ENCODE measurements around the gene SULT1E1. TPM values are rescaled to one million over a fixed set of nuclear protein-coding genes. Genes with fewer than 3 reads are reported as not detected.

SULT1E1 gene
- total and polyA plus RNA-seq, 2 of the 8 experiments (the other 6 are each of a cell fraction or from before 2014, with no cell fraction given): not detected

- Histone ChIP-seq H3K4me1 (replicated peaks in 1 of 4; ENCODE audit: control insufficient read depth in 3 of 4, insufficient read depth in 4 of 4, low read length in 3 of 4) (peaks cover 0 to 3% (median 0%) of the 10 kb centered on the region in 4 experiments; a peak in 2 of 7 replicates), H3K36me3 (ENCODE audit: control insufficient read depth in 2 of 4, insufficient read depth in 4 of 4, low read length in 3 of 4) (no peaks in the 10 kb centered on the region), H3K23ac (ENCODE audit: insufficient read length) (no peak overlapping the region), H4K5ac (ENCODE audit: insufficient read length, low read depth, low read length) (no peak overlapping the region), H3K27me3 (replicated peaks in 1 of 4; ENCODE audit: control insufficient read depth in 3 of 4, extremely low read depth in 1 of 4, insufficient read depth in 3 of 4, low read length in 3 of 4) (no peaks in the 10 kb centered on the region), H3K23me2 (ENCODE audit: low read depth, low read length) (no peaks in the 10 kb centered on the region), H3K18ac (ENCODE audit: extremely low read depth, low read length) (no peak overlapping the region), H4K8ac (ENCODE audit: extremely low read depth, insufficient read depth, low read length) (no peak overlapping the region), H3K4ac (replicated peaks; ENCODE audit: insufficient read length, low read depth, low read length) (no peak overlapping the region), H2AK5ac (ENCODE audit: low read depth, low read length) (no peak overlapping the region), H2BK120ac (replicated peaks; ENCODE audit: low read depth, low read length) (no peak overlapping the region), H3K79me2 (ENCODE audit: control insufficient read depth in 1 of 2, insufficient read depth in 2 of 2, low read length in 2 of 2) (no peaks in the 10 kb centered on the region), H3K4me3 (ENCODE audit: extremely low read depth in 1 of 4, insufficient read depth in 2 of 4, low read depth in 3 of 4, low read length in 4 of 4) (no peak overlapping the region), H4K91ac (replicated peaks; ENCODE audit: insufficient read length, low read length) (no peak overlapping the region), H4K20me1 (replicated peaks in 1 of 2; ENCODE audit: control insufficient read depth in 1 of 2, insufficient read depth in 2 of 2, low read length in 2 of 2) (no peaks in the 10 kb centered on the region), H3K27ac (ENCODE audit: low read depth, low read length) (no peak overlapping the region), H3K4me2 (ENCODE audit: insufficient read depth in 1 of 2, low read depth in 2 of 2, low read length in 2 of 2) (no peak overlapping the region), H3K79me1 (ENCODE audit: low read depth, low read length) (no peaks in the 10 kb centered on the region), H2BK20ac (ENCODE audit: low read length) (no peak overlapping the region), H2BK5ac (ENCODE audit: low read depth, low read length) (no peak overlapping the region), H3K9me3 (ENCODE audit: insufficient read depth in 2 of 2, low read depth in 1 of 2, low read length in 1 of 2) (no peaks in the 10 kb centered on the region), H2BK12ac (ENCODE audit: low read depth, low read length) (no peak overlapping the region), H2BK15ac (ENCODE audit: low read length) (no peak overlapping the region), H3K56ac (replicated peaks; ENCODE audit: insufficient read length, low read depth, low read length) (no peak overlapping the region), H3K14ac (ENCODE audit: insufficient read length) (no peak overlapping the region), H2AFZ (ENCODE audit: low read length) (no peak overlapping the region), H3K9ac (replicated peaks in 1 of 4; ENCODE audit: extremely low read depth in 1 of 4, low read depth in 3 of 4, low read length in 3 of 4) (no peak overlapping the region)
- DNase-seq (ENCODE audit: low read depth in 1 of 2, low spot score in 2 of 2) (no peak), FAIRE-seq (no peak)
- ChIA-PET CTCF (ENCODE audit: partially characterized antibody) (no interaction called here), POLR2A (ENCODE audit: partially characterized antibody) (no interaction called here)
- no peak for TF ChIP-seq HDAC6 (IDR thresholded peaks at IDR 0.05; ENCODE audit: low read depth, low read length)
- no peak for TF ChIP-seq SRF (IDR thresholded peaks at IDR 0.05; ENCODE audit: low read depth, low read length)
- TF ChIP-seq E2F6 (IDR thresholded peaks at IDR 0.05): no peak
- TF ChIP-seq CBX5 (IDR thresholded peaks at IDR 0.05; ENCODE audit: low read depth, low read length): no peak
- no peak for TF ChIP-seq KDM4A (IDR thresholded peaks at IDR 0.05; ENCODE audit: low read depth, low read length, severe bottlenecking)
- TF ChIP-seq NANOG (IDR thresholded peaks at IDR 0.05; ENCODE audit: insufficient read depth, low read depth, low read length, poor library complexity, severe bottlenecking): no peak
- no peak for TF ChIP-seq GTF2F1 (IDR thresholded peaks at IDR 0.05; ENCODE audit: borderline replicate concordance, low read depth, low read length)
These were observed 23.7 kb downstream of the SULT1E1 start for GRCh38 chr4:69836287-69836686.
